Measurements from ENCODE around the gene PATZ1.

The PATZ1 gene

GRCh38 chr22:31279327-31279669 lies 66.8 kb downstream of the PATZ1 start:
- no peak for ATAC-seq

DNA sequence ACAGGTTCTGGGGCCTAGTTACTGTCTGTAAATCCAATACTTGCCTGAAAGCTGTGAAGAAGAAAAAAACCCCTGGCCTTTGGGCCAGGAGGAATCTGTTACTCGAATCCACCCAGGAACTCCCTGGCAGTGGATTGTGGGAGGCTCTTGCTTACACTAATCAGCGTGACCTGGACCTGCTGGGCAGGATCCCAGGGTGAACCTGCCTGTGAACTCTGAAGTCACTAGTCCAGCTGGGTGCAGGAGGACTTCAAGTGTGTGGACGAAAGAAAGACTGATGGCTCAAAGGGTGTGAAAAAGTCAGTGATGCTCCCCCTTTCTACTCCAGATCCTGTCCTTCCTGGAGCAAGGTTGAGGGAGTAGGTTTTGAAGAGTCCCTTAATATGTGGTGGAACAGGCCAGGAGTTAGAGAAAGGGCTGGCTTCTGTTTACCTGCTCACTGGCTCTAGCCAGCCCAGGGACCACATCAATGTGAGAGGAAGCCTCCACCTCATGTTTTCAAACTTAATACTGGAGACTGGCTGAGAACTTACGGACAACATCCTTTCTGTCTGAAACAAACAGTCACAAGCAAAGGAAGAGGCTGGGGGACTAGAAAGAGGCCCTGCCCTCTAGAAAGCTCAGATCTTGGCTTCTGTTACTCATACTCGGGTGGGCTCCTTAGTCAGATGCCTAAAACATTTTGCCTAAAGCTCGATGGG lies 67.4 kb downstream of the PATZ1 start:
- ATAC-seq, result peak; percentile 82 to 87

- peak; percentile 25 to 30 for ATAC-seq
These were observed 68.0 kb downstream of the PATZ1 start for GRCh38 chr22:31278151-31278621.

GRCh38 chr22:31277741-31278140 lies 68.4 kb downstream of the PATZ1 start:
- ATAC-seq, result peak; percentile 36 to 50

- ATAC-seq, result no peak
These were observed 69.5 kb downstream of the PATZ1 start for GRCh38 chr22:31276426-31277167.
